GM23248 (cell line): ENCODE measurements around the gene PPP1R15B. TPM values are rescaled to one million over a fixed set of nuclear protein-coding genes. Genes with fewer than 3 reads are reported as not detected.

Source experiments
- DNase-seq: peaks from one replicate; pipeline ENCODE4 v3.0.0-alpha.2; 2015
- H2AFZ ChIP-seq: fragments of 200-600 bp; sonication (generic); 2 replicates; pipeline ENCODE4 v1.6.1; 2016; ENCODE audit warnings: antibody characterized with exemption
- H3F3A ChIP-seq: fragments of 200-600 bp; sonication (generic); 2 replicates; pipeline ENCODE4 v1.6.1; 2016; ENCODE audit warnings: mild to moderate bottlenecking, antibody characterized with exemption, mixed run types; ENCODE audit not compliant: insufficient read depth
- H3K27ac ChIP-seq: fragments of 200-600 bp; sonication (generic); 2 replicates; pipeline ENCODE4 v1.5.1; 2016; ENCODE audit warnings: mild to moderate bottlenecking
- H3K27me3 ChIP-seq: fragments of 200-600 bp; sonication (generic); replicated peaks from 2 replicates; pipeline ENCODE4 v1.6.1; 2016; ENCODE audit warnings: mild to moderate bottlenecking; ENCODE audit not compliant: insufficient read depth
- H3K36me3 ChIP-seq: fragments of 200-600 bp; sonication (generic); 2 replicates; pipeline ENCODE4 v1.6.1; 2016; ENCODE audit warnings: low read depth, mild to moderate bottlenecking
- H3K4me1 ChIP-seq: fragments of 200-600 bp; sonication (generic); 2 replicates; pipeline ENCODE4 v1.6.1; 2016; ENCODE audit warnings: mild to moderate bottlenecking; ENCODE audit not compliant: insufficient read depth
- H3K4me2 ChIP-seq: fragments of 200-600 bp; sonication (generic); one replicate; pipeline ENCODE4 v1.6.1; 2016; ENCODE audit warnings: mild to moderate bottlenecking; ENCODE audit not compliant: unreplicated experiment
- H3K4me3 ChIP-seq: fragments of 200-600 bp; sonication (generic); 2 replicates; pipeline ENCODE4 v1.5.1; 2016; ENCODE audit warnings: mild to moderate bottlenecking
- H3K79me2 ChIP-seq: fragments of 200-600 bp; sonication (generic); 2 replicates; pipeline ENCODE4 v1.6.1; 2016; ENCODE audit warnings: mild to moderate bottlenecking; ENCODE audit not compliant: insufficient read depth
- H3K9ac ChIP-seq: fragments of 200-600 bp; sonication (generic); 2 replicates; pipeline ENCODE4 v1.6.1; 2016; ENCODE audit warnings: mild to moderate bottlenecking
- H3K9me2 ChIP-seq: fragments of 200-600 bp; sonication (generic); 2 replicates; pipeline ENCODE4 v1.6.1; 2016; ENCODE audit warnings: mixed run types, mild to moderate bottlenecking, moderate library complexity; ENCODE audit not compliant: insufficient read depth
- H3K9me3 ChIP-seq: fragments of 200-600 bp; sonication (generic); one replicate; pipeline ENCODE4 v1.6.1; 2017; ENCODE audit warnings: low read depth
- H4K20me1 ChIP-seq: fragments of 200-600 bp; sonication (generic); 2 replicates; pipeline ENCODE4 v1.6.0; 2016; ENCODE audit not compliant: insufficient read depth
- EZH2 ChIP-seq: fragments of 200-600 bp; sonication (generic); IDR thresholded peaks from 2 replicates; pipeline ENCODE4 v1.6.1; 2018; ENCODE audit warnings: antibody characterized with exemption, mild to moderate bottlenecking; ENCODE audit not compliant: insufficient read depth, poor library complexity, severe bottlenecking
- EZH2phosphoT487 ChIP-seq: fragments of 200-600 bp; sonication (generic); IDR thresholded peaks from 2 replicates; pipeline ENCODE4 v1.6.1; 2018; ENCODE audit warnings: antibody characterized with exemption, moderate library complexity, mild to moderate bottlenecking, low read depth; ENCODE audit not compliant: insufficient read depth
- WGBS, 2 experiments: methylation state at CpG; one replicate each; pipeline ENCODE4 v1.1.6; 2015 to 2017; ENCODE audit warnings: low lambda C conversion rate in 2 of 2, low coverage in 1 of 2; ENCODE audit errors: missing lambda C conversion rate in 2 of 2; 5-methylcytosine and 5-hydroxymethylcytosine counted together
- in situ Hi-C: fragments of 300-500 bp; cut with MboI; formaldehyde crosslinking; loops from 2 replicates; pipeline ENCODE4 v1.15.0; 2020
- polyA plus RNA-seq: library from polyadenylated mRNA; unstranded; fragments of >200 nt; fragmentation: Nextera tagmentation; extraction: Ambion mirVana; gene quantifications from 2 replicates; pipeline ENCODE4 v1.2.1, GENCODE V29; 2016
- total RNA-seq: library from RNA; depleted of rRNA; stranded (reverse); fragments of >200 nt; shearing (Covaris generic); gene quantifications from 2 replicates; pipeline ENCODE4 v1.2.3, GENCODE V29; 2014

Gene PPP1R15B
- total and polyA plus RNA-seq, 2 experiments from 2014 or later = 14.5 to 28.4 TPM

DNA sequence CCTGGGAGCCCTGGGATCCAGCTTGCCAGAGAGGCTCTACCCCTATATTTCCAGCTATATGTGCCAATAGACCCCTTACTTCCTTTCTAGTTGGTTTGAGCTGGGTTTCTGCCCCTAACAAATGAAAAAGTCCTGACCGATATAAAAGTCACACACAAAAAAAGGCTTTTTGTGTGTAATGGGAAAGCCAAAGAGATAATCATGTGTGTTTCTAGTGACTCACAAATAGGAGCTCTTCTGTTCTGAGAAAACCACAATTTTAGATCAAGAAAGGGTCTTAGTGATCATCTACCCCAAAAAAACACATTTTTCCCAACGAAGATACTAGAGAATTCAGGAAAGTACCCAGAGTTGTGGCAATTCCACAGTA is 28.9 kb downstream of the PPP1R15B start:
- H3K9ac ChIP-seq = no peak overlapping the region
- no peak for DNase-seq
- H3K79me2 ChIP-seq = no peaks in the 10 kb centered on the region
- H3K27ac ChIP-seq = no peak overlapping the region
- no peak overlapping the region for H3K4me3 ChIP-seq
- peaks cover 12% of the 10 kb centered on the region for H3F3A ChIP-seq
- H3K27me3 ChIP-seq = peaks cover 22% of the 10 kb centered on the region
- H3K4me2 ChIP-seq = no peak overlapping the region
- H4K20me1 ChIP-seq = no peaks in the 10 kb centered on the region; the same call in 1 of the 2 replicates
- H3K9me3 ChIP-seq = no peaks in the 10 kb centered on the region
- no peak overlapping the region for H2AFZ ChIP-seq
- in situ Hi-C loops = no loop called here
- no peaks in the 10 kb centered on the region for H3K36me3 ChIP-seq
- TF ChIP-seq EZH2 (no peak), EZH2phosphoT487 (no peak)
- 48 to 62% methylated on average over 2 of the region's 2 CpGs for WGBS, 2 experiments
- H3K9me2 ChIP-seq = no peaks in the 10 kb centered on the region
- 0 out of 2 replicates have a peak, but pooled peaks cover 3% of the 10 kb centered on the region for H3K4me1 ChIP-seq

DNA sequence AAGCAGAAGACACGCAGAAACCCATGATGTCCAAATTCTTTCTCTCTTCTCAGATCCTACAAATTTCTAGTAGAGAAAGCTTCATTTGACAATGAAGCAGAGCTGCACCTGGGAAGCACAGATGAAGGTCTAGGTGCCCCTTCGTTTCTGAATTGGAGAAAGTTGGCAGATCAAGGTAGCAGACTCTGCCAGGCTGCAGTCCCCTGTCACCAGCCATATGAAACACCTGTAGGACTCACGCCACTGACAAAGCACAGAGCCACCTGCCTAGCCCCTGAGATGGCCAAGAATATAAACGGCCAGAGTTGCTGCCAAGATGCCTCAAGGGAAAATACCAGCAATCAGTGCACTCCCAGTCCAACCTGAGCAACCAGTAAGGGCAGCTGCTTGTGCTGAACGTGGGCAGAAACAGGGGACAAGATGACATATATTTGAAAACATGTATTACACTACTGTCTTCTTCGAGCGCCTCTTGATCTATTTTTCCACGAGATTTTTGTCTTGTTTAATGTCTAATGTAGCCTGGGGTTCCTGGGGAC is 31.3 kb downstream of the PPP1R15B start:
- H3K9ac ChIP-seq = no peak overlapping the region
- DNase-seq = no peak
- peaks cover 7% of the 10 kb centered on the region for H3F3A ChIP-seq
- peaks cover 41% of the 10 kb centered on the region for H3K27me3 ChIP-seq
- H3K9me3 ChIP-seq = no peaks in the 10 kb centered on the region
- H3K4me2 ChIP-seq = no peak overlapping the region
- H3K4me1 ChIP-seq = 0 out of 2 replicates have a peak, but pooled peaks cover 3% of the 10 kb centered on the region
- H2AFZ ChIP-seq = no peak overlapping the region
- TF ChIP-seq EZH2phosphoT487 = no peak
- no peak for TF ChIP-seq EZH2
- H3K9me2 ChIP-seq = no peaks in the 10 kb centered on the region
- 69 to 75% methylated on average over 8 of the region's 8 CpGs for WGBS, 2 experiments
- H3K27ac ChIP-seq = no peak overlapping the region
- in situ Hi-C loops = no loop called here
- H3K4me3 ChIP-seq = no peak overlapping the region
- H3K36me3 ChIP-seq = no peaks in the 10 kb centered on the region
- no peaks in the 10 kb centered on the region for H4K20me1 ChIP-seq
- H3K79me2 ChIP-seq = no peaks in the 10 kb centered on the region

DNA sequence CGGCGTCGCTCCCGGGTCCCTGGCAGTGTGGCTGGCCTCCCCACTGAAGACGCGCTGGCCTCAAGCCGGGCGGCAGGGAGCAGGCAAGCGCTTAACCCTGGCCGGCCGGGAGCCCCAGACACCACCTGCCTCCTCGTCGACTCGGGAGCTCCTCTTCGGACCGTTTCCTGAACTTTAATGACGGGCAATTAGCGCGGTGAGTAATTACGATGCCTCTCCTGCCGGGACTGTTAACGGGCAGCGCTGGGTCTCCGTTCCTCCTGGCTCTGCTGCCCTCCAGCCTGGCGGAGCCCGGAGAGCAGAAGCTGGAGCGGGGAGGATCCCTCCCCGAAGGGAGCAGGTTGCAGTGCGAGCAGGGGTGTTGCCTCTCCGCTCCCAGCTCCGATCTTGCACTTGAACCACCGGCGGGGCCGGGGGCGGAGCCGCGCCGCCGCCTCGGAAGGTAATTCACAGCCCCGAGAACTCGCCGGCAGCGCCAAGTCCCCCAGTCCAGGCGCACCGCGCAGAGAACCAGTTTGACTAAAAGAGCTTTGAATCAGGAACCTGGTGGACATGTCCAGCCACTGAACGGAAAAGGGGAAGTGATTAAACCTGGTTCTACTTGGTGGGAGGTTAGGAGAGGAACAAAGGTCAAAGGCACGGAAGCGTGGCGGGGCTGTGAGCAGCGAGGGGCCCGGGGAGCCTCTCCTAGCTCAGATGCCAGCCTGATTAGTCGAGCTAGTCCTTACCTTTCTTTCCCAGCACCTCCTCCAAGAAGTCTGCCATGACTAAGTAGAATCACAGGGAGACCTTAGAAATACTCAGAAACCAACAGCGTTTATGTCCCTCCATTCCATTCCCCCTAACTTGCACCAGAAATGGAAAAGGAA is 33.6 kb downstream of the PPP1R15B start:
- Histone ChIP-seq H3K9ac (no peak overlapping the region), H3K4me3 (peak overlapping the region; percentile 72), H3K9me2 (no peaks in the 10 kb centered on the region), H3K4me1 (0 out of 2 replicates have a peak, but pooled peaks cover 3% of the 10 kb centered on the region), H2AFZ (peak overlapping the region; percentile 84), H3K36me3 (no peaks in the 10 kb centered on the region), H3K9me3 (no peaks in the 10 kb centered on the region), H3K27ac (no peak overlapping the region), H3K79me2 (no peaks in the 10 kb centered on the region), H4K20me1 (no peaks in the 10 kb centered on the region), H3K27me3 (peaks cover 53% of the 10 kb centered on the region), H3K4me2 (peak overlapping the region; percentile 98), H3F3A (no peaks in the 10 kb centered on the region)
- peak; percentile 51 for DNase-seq
- TF ChIP-seq EZH2phosphoT487 (no peak), EZH2 (peak; percentile 9)
- in situ Hi-C loops = no loop called here
- WGBS, 2 experiments = 3% methylated on average over 47 to 54 of the region's 55 CpGs

DNA sequence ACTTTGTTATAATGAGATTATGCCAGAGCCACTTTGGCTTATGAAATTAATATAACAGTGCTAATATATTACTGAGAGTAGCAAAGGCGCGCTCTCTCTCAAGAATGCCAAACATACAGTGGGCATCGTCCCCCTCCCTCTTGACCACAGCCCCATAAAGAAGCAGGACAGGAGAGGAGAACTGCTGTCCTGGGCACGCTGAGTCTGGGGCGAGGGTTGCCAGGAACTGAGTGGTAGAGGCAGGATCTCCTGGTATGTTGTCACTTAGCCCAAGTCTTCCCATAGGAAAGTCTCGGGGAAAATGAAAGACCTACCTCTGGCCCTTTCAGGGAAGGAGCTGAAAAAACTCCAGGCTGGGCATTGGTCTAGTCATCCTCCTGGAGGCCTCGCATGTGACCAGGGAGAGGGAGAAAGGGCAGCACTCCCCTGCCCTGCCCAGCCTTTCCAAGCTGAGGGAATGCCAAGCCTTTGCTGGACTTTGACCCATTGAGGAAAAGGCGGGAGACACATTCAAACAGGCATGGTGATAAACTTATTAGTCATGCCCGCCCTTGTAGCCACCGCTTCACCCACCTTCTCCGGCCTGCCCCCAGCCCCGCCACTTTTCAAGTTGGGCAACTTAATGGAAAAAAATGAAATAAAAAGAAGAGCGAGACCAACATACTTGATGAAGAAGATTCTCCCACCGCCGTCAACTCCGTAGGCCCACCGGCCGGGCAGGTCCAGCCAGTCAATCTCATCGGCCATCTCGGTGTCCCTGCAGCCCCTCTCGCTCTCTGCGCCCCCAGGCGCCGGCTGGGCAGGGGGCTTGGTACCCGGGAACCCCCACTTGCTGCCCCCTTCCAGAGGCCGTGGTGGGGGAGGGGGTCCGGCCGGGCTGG is 34.5 kb downstream of the PPP1R15B start:
- Histone ChIP-seq H4K20me1 (no peaks in the 10 kb centered on the region), H3F3A (no peaks in the 10 kb centered on the region), H3K4me2 (peak overlapping the region; percentile 98), H3K9me3 (no peaks in the 10 kb centered on the region), H3K4me3 (peak overlapping the region; percentile 72), H3K9me2 (no peaks in the 10 kb centered on the region), H3K27me3 (peaks cover 61% of the 10 kb centered on the region), H2AFZ (no peak overlapping the region), H3K79me2 (no peaks in the 10 kb centered on the region), H3K27ac (no peak overlapping the region), H3K9ac (no peak overlapping the region), H3K36me3 (no peaks in the 10 kb centered on the region), H3K4me1 (0 out of 2 replicates have a peak, but pooled peaks cover 3% of the 10 kb centered on the region)
- in situ Hi-C loops = no loop called here
- WGBS, 2 experiments = 61 to 62% methylated on average over 28 of the region's 28 CpGs
- no peak for TF ChIP-seq EZH2phosphoT487
- no peak for TF ChIP-seq EZH2
- no peak for DNase-seq
